ENCODE results near the gene TTLL1.

Gene TTLL1

GRCh38 chr22:43131773-43132501 is 42.7 kb upstream of the TTLL1 start:
- no peak overlapping the region for H3K4me3 ChIP-seq (ENCODE audit: low read depth, low read length)
- TF ChIP-seq CTCF (IDR thresholded peaks at IDR 0.05; ENCODE audit: borderline replicate concordance, insufficient read depth, low read depth, low read length) = no peak

GRCh38 chr22:43129426-43130425 is 40.5 kb upstream of the TTLL1 start:
- TF ChIP-seq CTCF (IDR thresholded peaks at IDR 0.05; ENCODE audit: borderline replicate concordance, insufficient read depth, low read depth, low read length) = no peak
- H3K4me3 ChIP-seq (ENCODE audit: low read depth, low read length) = no peak overlapping the region

DNA sequence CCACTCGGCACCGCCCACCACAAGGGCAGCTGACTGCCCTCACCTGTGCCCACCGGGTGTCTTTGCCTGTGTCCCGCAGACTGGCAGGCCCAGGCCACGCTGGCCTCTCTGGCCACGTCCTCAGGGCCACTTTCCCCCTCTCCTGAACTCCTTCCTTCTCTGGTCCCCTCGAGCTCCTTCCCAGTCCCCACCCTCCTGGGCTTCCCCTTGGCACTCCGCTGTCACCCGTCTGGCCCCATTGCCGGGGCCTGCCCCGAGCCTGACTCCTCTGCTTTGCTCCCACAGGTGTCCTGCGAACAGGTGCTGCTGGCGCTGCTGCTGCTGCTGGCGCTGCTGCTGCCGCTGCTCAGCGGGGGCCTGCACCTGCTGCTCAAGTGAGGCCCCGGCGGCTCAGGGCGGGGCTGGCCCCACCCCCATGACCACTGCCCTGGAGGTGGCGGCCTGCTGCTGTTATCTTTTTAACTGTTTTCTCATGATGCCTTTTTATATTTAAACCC is 39.8 kb upstream of the TTLL1 start:
- H3K4me3 ChIP-seq (ENCODE audit: low read depth, low read length) = no peak overlapping the region
- TF ChIP-seq CTCF (IDR thresholded peaks at IDR 0.05; ENCODE audit: borderline replicate concordance, insufficient read depth, low read depth, low read length) = no peak

GRCh38 chr22:43128116-43128515 is 38.9 kb upstream of the TTLL1 start:
- TF ChIP-seq CTCF (IDR thresholded peaks at IDR 0.05; ENCODE audit: borderline replicate concordance, insufficient read depth, low read depth, low read length) = no peak
- H3K4me3 ChIP-seq (ENCODE audit: low read depth, low read length) = no peak overlapping the region

- no peak overlapping the region for H3K4me3 ChIP-seq (ENCODE audit: low read depth, low read length)
- TF ChIP-seq CTCF (IDR thresholded peaks at IDR 0.05; ENCODE audit: borderline replicate concordance, insufficient read depth, low read depth, low read length) = no peak
Measured at GRCh38 chr22:43127166-43127908, 38.1 kb upstream of the TTLL1 start.

GRCh38 chr22:43126501-43127165 is 37.4 kb upstream of the TTLL1 start:
- TF ChIP-seq CTCF (IDR thresholded peaks at IDR 0.05; ENCODE audit: borderline replicate concordance, insufficient read depth, low read depth, low read length) = no peak
- H3K4me3 ChIP-seq (ENCODE audit: low read depth, low read length) = no peak overlapping the region
